Panc1 (cell line): Measurements from ENCODE around the gene ABTB2. TPM values are rescaled to one million over a fixed set of nuclear protein-coding genes. Genes with fewer than 3 reads are reported as not detected.

ENCODE experiments used
- ATAC-seq: fragments of 200-7000 bp; cut with Tn5 transposase; 2 replicates; pipeline ENCODE4 v1.9.1; 2020; ENCODE audit warnings: mild to moderate bottlenecking, moderate library complexity
- BruUV-seq: library from RNA; stranded (reverse); fragments of 400-500 nt; replicated peaks from 2 replicates; lab custom pipeline; 2021; lab: Mats Ljungman, UMichigan
- CTCF ChIA-PET: fragments of 300-600 bp; sonication (Branson Sonifier 250); formaldehyde crosslinking; loops from one replicate; lab custom pipeline; 2022; ENCODE audit warnings: antibody characterized with exemption; lab: Charles Lee
- POLR2A ChIA-PET: fragments of 300-600 bp; sonication (Branson Sonifier 250); formaldehyde crosslinking; loops from one replicate; lab custom pipeline; 2022; ENCODE audit warnings: antibody characterized with exemption; lab: Charles Lee
- DNase-seq: peaks from one replicate; pipeline ENCODE4 v3.0.0-alpha.2; 2010; ENCODE audit warnings: low read depth, low spot score
- H3K27ac ChIP-seq: 2 replicates; pipeline ENCODE4 v1.5.1; 2011; ENCODE audit warnings: mild to moderate bottlenecking, low read length, inconsistent platforms
- H3K27me3 ChIP-seq: fragments of 200-500 bp; sonication (Bioruptor generic); 2 replicates; pipeline ENCODE4 v1.6.0; 2014; ENCODE audit warnings: low read length, inconsistent platforms; ENCODE audit not compliant: control insufficient read depth, insufficient read depth
- H3K36me3 ChIP-seq: fragments of 200-500 bp; sonication (Bioruptor generic); 2 replicates; pipeline ENCODE4 v1.5.1; 2014; ENCODE audit warnings: inconsistent platforms, mild to moderate bottlenecking, low read length, moderate library complexity; ENCODE audit not compliant: control insufficient read depth, insufficient read depth
- H3K4me1 ChIP-seq: 2 replicates; pipeline ENCODE4 v1.5.1; 2011; ENCODE audit warnings: inconsistent platforms, mild to moderate bottlenecking, low read length, moderate library complexity; ENCODE audit not compliant: control insufficient read depth, insufficient read depth
- H3K4me3 ChIP-seq, 2 experiments: 2 replicates each; pipeline ENCODE4 v1.5.1; 2011 to 2012; ENCODE audit warnings: low read depth in 2 of 2, low read length in 2 of 2, mild to moderate bottlenecking in 2 of 2, inconsistent platforms in 1 of 2, moderate library complexity in 1 of 2
- H3K9me3 ChIP-seq: fragments of 200-500 bp; sonication (Bioruptor generic); 2 replicates; pipeline ENCODE4 v1.5.1; 2014; ENCODE audit warnings: low read depth, mild to moderate bottlenecking, inconsistent platforms, low read length, moderate library complexity; ENCODE audit not compliant: control insufficient read depth, insufficient read depth
- POLR2AphosphoS5 ChIP-seq: IDR thresholded peaks from 2 replicates; pipeline ENCODE4 v1.6.1; 2012; ENCODE audit warnings: mild to moderate bottlenecking, low read depth, low read length, moderate library complexity
- SIN3A ChIP-seq: IDR thresholded peaks from 2 replicates; pipeline ENCODE4 v1.6.1; 2012; ENCODE audit warnings: low read depth, mild to moderate bottlenecking, low read length, moderate library complexity, borderline replicate concordance; ENCODE audit not compliant: insufficient read depth
- TCF7L2 ChIP-seq: IDR thresholded peaks from 2 replicates; pipeline ENCODE4 v1.6.1; 2011; ENCODE audit warnings: mild to moderate bottlenecking, low read depth, low read length, inconsistent platforms
- in situ Hi-C: cut with HindIII; loops from 2 replicates; pipeline ENCODE4 v1.10.0; 2016; ENCODE audit warnings: low sequenced_read_pairs, low pct_unique_long_range_greater_than_20kb
- intact Hi-C: fragments of 100-400 bp; cut with micrococcal nuclease; formaldehyde crosslinking; loops from one replicate; pipeline ENCODE4 v1.10.0; 2022; ENCODE audit not compliant: unreplicated experiment
- total RNA-seq: library from RNA; stranded (reverse); gene quantifications from one replicate; pipeline ENCODE4 v1.2.1, GENCODE V29; 2021; ENCODE audit not compliant: unreplicated experiment
- TF ChIP-seq, protein P1 (sequence below), 2 experiments: IDR thresholded peaks; 2 replicates each; pipeline ENCODE4 v1.6.1; 2011 to 2012; ENCODE audit warnings: low read depth in 2 of 2, control low read depth in 1 of 2, low read length in 1 of 2, mild to moderate bottlenecking in 1 of 2, moderate library complexity in 1 of 2; ENCODE audit not compliant: insufficient read depth in 1 of 2
- TF ChIP-seq, protein P2 (sequence below): fragments of 450-650 bp; IDR thresholded peaks from 2 replicates; pipeline ENCODE4 v1.5.1; 2017; ENCODE audit warnings: mild to moderate bottlenecking

ABTB2 gene
- total RNA-seq, 1 experiment from 2014 or later: 22.7 TPM

GRCh38 chr11:34148504-34149165, 209.2 kb downstream of the ABTB2 start:
- TF ChIP-seq, protein P1, sequence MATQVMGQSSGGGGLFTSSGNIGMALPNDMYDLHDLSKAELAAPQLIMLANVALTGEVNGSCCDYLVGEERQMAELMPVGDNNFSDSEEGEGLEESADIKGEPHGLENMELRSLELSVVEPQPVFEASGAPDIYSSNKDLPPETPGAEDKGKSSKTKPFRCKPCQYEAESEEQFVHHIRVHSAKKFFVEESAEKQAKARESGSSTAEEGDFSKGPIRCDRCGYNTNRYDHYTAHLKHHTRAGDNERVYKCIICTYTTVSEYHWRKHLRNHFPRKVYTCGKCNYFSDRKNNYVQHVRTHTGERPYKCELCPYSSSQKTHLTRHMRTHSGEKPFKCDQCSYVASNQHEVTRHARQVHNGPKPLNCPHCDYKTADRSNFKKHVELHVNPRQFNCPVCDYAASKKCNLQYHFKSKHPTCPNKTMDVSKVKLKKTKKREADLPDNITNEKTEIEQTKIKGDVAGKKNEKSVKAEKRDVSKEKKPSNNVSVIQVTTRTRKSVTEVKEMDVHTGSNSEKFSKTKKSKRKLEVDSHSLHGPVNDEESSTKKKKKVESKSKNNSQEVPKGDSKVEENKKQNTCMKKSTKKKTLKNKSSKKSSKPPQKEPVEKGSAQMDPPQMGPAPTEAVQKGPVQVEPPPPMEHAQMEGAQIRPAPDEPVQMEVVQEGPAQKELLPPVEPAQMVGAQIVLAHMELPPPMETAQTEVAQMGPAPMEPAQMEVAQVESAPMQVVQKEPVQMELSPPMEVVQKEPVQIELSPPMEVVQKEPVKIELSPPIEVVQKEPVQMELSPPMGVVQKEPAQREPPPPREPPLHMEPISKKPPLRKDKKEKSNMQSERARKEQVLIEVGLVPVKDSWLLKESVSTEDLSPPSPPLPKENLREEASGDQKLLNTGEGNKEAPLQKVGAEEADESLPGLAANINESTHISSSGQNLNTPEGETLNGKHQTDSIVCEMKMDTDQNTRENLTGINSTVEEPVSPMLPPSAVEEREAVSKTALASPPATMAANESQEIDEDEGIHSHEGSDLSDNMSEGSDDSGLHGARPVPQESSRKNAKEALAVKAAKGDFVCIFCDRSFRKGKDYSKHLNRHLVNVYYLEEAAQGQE (IDR thresholded peaks at IDR 0.05; ENCODE audit: insufficient read depth in 1 of 2, low read depth in 2 of 2, low read length in 1 of 2): no peak
- TF ChIP-seq, protein P2, sequence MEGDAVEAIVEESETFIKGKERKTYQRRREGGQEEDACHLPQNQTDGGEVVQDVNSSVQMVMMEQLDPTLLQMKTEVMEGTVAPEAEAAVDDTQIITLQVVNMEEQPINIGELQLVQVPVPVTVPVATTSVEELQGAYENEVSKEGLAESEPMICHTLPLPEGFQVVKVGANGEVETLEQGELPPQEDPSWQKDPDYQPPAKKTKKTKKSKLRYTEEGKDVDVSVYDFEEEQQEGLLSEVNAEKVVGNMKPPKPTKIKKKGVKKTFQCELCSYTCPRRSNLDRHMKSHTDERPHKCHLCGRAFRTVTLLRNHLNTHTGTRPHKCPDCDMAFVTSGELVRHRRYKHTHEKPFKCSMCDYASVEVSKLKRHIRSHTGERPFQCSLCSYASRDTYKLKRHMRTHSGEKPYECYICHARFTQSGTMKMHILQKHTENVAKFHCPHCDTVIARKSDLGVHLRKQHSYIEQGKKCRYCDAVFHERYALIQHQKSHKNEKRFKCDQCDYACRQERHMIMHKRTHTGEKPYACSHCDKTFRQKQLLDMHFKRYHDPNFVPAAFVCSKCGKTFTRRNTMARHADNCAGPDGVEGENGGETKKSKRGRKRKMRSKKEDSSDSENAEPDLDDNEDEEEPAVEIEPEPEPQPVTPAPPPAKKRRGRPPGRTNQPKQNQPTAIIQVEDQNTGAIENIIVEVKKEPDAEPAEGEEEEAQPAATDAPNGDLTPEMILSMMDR: no peak
- TF ChIP-seq TCF7L2: no peak
- TF ChIP-seq SIN3A: no peak
- no peak for TF ChIP-seq POLR2AphosphoS5
- no peak for ATAC-seq
- Histone ChIP-seq H3K4me1 (peaks cover 19% of the 10 kb centered on the region), H3K4me3 (no peak overlapping the region), H3K27ac (no peak overlapping the region; the same call in 1 of the 2 replicates), H3K27me3 (no peaks in the 10 kb centered on the region), H3K9me3 (no peaks in the 10 kb centered on the region), H3K36me3 (peaks cover 26% of the 10 kb centered on the region)
- no TSS peak for BruUV-seq
- POLR2A ChIA-PET: no interaction called here
- CTCF ChIA-PET: interaction anchor here (0.5 to 0.6 kb wide), 2 partner anchors 25 to 222 kb away, joined by 3 to 6 read pairs; no protein-coding TSS in a partner anchor
- intact Hi-C loops (no loop called here), in situ Hi-C loops (no loop called here)
- no peak for DNase-seq

GRCh38 chr11:34147581-34147980, 210.2 kb downstream of the ABTB2 start:
- Histone ChIP-seq H3K36me3 (peaks cover 29% of the 10 kb centered on the region), H3K27me3 (no peaks in the 10 kb centered on the region), H3K4me3 (no peak overlapping the region), H3K27ac (no peak overlapping the region), H3K9me3 (no peaks in the 10 kb centered on the region), H3K4me1 (peaks cover 17% of the 10 kb centered on the region; the same call in 1 of the 2 replicates)
- intact Hi-C loops (no loop called here), in situ Hi-C loops (no loop called here)
- TF ChIP-seq, protein P2: no peak
- no peak for TF ChIP-seq SIN3A
- TF ChIP-seq, protein P1 (IDR thresholded peaks at IDR 0.05; ENCODE audit: insufficient read depth in 1 of 2, low read depth in 2 of 2, low read length in 1 of 2): no peak
- TF ChIP-seq TCF7L2: no peak
- ATAC-seq (no peak), DNase-seq (no peak)
- BruUV-seq: no TSS peak
- POLR2A ChIA-PET: no interaction called here
- CTCF ChIA-PET: no interaction called here
